Renal cortical epithelial cell (primary cell): ENCODE results near the gene SCAMP3. TPM values are rescaled to one million over a fixed set of nuclear protein-coding genes. Genes with fewer than 3 reads are reported as not detected.
"Not testable (repeated sequence)": the region's sequence is repeated elsewhere in the genome, so short reads cannot be mapped to it uniquely, and the experiment has no call there.

Experiments
- DNase-seq: peaks from one replicate; pipeline ENCODE4 v3.0.0-alpha.2; 2011; ENCODE audit warnings: low read depth
- total RNA-seq: library from RNA; depleted of rRNA; stranded (reverse); fragments of >200 nt; gene quantifications from 2 replicates; pipeline ENCODE4 v1.2.3, GENCODE V29; 2014

Gene SCAMP3
- total RNA-seq, result 23.6 and 42.1 TPM in 2 replicates

DNA sequence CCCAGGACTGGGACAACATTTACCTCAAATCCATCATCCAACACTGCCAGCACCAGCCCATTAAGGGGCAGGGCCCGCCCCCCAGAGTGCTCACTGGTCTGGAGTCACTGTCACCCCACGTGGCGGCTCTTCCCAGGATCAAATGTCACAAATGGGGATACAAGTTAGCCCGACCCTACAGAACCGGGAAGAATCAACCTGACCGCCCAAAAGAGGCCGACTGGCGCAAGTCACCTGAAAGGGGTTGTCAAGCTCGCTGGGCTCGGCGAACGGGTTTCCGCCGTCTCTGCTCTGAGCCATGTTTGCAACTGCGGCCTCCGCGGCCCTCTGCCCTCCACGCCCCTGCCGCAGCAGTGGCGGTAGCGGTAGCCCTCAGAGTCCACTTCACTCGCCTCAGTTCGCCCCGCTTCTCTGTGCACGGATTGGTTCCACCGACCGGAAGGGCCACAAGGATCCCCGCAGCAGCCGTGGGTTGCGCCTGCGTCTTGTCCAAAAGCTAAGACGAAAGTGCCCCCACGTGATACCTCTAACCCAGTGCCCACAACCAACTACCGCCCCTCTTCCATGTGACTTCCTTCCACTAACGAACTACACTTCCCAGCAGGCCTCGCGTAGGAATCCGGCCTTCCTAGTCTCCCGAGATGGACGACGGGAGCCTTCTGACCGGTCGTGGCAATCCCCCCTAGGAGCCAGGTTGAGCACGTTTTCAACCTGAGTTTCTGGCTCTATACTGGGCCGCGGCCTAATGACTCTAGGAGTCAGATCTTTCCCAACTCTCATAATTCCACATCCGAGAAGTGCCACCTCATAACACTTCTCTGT lies at the start of gene SCAMP3:
Gene SCAMP3, minus strand, starts transcription at position 509 of the 822 bp plus-strand sequence. Its CDS starts 209 bp downstream, at position 300.
- DNase-seq, result peak; percentile 98

GRCh38 chr1:155309423-155310021 lies 47.4 kb upstream of the SCAMP3 start:
- peak; percentile 49 for DNase-seq

GRCh38 chr1:155308493-155309422 lies 46.6 kb upstream of the SCAMP3 start, which contains the start of gene FDPS:
FDPS (plus strand) TSS chr1:155308866; CDS start chr1:155309790, 924 bp downstream.
- peak; percentile 98 for DNase-seq

DNA sequence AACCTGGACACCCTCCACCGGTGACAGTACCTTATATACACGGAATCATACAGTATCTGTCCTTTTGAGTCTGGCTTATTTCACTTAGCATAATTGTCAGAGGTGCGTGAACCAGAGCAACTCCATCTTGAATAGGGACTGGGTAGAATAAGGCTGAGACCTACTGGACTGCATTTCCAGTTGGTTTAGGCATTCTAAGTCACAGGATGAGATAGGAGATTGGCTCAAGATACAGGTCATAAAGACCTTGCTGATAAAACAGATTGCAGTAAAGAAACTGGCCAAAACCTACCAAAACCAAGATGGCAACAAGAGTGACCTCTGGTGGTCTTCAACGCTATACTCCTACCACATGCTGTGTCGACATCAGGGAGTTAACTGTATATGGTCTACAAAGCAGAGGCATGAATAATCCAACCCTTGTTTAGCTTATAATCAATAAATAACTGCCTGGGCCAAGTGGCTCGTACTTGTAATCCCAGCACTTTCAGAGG lies 45.1 kb upstream of the SCAMP3 start:
- peak; percentile 56 for DNase-seq

DNA sequence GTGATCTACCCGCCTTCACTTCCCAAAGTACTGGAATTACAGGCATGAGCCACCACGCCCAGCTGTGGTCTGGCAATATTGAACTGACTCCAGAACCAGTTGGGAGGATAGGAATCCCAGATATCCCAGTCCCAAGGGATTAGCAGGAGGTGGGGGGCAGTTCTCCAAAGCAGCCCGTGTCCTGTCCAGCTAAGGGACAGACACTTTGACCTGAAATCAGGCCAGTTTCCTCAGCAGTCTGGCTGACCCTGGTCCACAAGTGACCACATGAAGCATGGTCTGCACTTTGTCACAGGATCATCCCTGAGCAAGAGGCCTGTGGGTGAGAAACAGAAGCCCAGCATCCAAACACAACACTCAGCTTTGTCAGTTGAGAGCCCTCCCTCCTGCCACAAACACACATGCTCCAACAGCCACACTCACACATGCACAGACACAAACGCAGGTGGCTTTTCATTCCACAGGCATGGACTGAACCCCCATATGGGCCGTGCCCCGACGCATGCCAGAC lies 43.8 kb upstream of the SCAMP3 start:
- DNase-seq, result no peak

- DNase-seq, result peak; percentile 72
Measured at GRCh38 chr1:155304558-155305063, 42.5 kb upstream of the SCAMP3 start.

- no peak for DNase-seq
Measured at GRCh38 chr1:155301342-155301841, 39.2 kb upstream of the SCAMP3 start, which contains the start of gene PKLR. PKLR (minus strand) TSS chr1:155301438; CDS start chr1:155301395, 43 bp downstream.

- no peak for DNase-seq
Measured at GRCh38 chr1:155300553-155301329, 38.6 kb upstream of the SCAMP3 start.

- DNase-seq, result no peak
Measured at GRCh38 chr1:155300024-155300423, 37.9 kb upstream of the SCAMP3 start.

GRCh38 chr1:155297384-155297783 lies 35.2 kb upstream of the SCAMP3 start:
- no peak for DNase-seq

DNA sequence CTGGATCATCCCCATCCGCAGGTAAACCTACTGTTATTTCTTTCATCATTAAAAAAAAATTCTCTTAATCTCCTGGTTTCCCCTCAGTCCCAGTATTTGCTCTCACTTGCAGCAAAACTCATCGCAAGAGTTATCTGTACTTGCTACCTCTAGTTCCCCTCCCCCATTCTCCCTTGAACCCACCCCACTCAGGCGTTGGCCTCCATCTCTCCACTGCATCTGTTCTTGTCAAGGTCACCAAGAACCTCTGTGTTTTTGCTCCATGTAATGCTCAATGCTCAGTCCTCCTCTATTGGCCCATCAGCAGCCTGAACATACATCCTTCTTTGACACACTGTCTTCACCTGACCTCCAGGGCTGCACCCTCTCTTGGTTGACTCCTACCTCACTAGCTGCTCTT lies 34.5 kb upstream of the SCAMP3 start:
- DNase-seq, result no peak

DNA sequence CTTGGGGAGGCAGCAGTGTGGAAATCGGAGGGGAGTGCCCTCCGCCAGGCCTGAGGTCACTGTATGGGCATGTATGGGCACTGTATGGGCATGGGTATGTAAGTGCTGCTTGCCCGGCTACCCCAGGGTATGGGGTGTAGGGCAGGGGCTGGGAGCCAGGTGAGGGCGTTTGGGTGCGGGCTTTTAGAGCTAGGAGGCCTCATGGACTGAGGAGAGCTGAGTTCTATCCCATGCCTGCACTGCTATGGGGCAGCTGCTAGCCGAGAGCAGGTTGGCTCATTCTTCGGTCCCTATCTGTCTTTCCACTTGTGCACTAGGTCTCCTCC lies 33.7 kb upstream of the SCAMP3 start:
- no peak for DNase-seq

DNA sequence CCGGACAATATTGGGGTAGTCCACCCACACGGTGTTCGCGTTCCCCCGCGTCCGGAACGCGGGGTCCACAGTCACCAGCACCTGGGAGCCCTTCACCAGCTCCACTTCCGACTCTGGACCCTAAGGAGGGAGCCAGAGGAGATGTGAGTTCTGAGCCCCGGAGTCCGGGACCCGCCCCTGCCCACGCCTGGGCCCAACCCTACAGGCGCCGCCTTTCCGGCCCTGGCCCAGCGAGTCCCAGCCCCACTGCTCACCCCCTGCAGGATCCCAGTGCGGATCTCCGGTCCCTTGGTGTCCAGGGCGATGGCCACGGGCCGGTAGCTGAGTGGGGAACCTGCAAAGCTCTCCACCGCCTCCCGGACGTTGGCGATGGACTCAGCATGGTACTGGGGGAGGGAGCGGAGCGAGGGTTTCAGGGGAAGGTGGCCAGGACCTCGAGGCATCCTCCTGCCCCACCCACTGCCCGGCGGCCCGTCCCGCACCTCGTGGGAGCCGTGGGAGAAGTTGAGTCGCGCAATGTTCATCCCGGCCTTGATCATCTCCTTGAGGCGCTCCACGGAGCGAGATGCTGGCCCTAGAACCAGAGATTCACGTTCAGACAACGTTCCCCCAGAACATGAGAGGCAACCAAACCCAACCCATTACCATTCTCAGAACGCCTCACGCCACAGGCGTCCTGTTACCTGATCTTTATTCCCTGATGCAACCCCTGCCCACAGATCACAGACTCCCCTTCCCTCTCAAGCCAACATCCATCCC lies 33.2 kb upstream of the SCAMP3 start:
- no peak for DNase-seq

DNA sequence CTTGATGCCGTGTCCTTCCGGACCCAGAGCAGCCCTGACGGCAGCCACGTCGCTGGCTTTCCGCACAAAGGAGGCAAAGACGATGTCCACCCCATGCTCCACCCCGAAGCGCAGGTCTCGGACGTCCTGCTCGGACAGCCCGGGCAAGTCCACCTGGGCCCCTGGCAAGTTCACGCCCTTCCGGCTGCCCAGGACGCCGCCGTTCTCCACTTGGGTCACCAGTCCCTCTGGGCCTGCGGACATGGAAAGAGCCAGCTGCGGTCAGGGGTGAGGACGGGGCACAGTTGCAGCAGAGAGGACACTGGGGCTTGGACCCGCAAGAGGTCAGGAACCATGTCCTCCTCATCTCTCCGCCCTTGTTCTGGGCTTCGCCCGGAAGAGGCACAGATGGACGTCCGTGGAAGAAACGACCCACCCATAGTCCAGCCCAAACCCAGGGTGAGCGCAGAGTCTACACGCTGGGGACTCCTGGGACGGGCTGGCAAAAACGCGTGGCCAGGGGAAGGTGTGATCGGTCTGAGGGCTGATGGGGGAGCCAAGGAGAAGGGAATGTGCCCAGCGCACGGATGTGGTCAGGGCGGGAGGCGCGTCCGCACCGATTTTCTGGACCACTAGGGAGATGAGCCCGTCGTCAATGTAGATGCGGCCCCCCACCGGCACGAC lies 32.5 kb upstream of the SCAMP3 start:
- no peak for DNase-seq

- DNase-seq, result no peak
Measured at GRCh38 chr1:155293086-155293749, 31.1 kb upstream of the SCAMP3 start.

- not testable (repeated sequence) for DNase-seq
Measured at GRCh38 chr1:155291006-155291405, 28.8 kb upstream of the SCAMP3 start.

DNA sequence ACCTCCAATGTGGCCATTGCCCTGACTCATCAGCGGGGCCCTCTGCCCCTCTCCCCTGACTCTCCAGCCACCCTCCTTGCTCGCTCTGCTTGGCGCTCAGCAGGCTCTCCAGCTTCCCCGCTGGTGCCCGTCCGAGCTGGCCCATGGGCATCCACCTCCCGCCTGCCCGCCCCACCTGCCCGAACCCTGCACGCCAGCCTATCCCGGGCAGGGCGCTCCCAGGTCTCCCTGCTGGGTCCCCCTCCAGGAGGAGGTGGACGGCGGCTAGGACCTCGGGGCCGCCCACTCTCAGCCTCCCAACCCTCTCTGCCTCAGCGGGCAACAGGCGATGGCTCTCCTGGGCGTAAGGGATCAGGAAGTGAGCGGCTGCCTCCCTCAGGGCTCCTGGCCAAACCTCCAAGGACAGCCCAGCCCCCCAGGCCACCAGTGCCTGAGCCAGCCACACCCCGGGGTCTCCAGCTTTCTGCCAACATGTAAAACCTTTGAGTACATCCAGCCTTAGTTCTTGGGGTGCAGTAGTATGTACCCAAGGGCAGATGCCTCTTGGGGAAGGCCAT lies 25.9 kb upstream of the SCAMP3 start:
- DNase-seq, result no peak

DNA sequence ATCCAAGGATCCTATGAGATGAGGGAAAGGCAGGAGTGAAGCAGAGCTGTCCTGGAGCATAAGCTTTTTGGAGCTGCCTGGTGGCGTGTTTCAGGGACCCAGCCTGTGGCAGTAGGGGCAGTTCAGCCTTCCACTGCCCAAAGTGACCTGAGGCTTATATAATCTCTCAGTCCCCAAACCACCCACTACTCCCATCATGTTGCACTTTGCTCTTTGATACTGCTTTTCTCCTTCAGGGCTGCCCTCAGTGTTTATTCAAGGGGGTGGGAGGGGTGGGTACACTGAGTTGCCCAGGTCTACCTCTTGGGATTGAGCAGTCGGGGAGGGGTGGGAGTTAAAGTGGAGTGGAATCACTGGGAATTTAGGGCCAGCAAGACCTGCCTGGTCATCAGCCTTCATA lies 24.4 kb upstream of the SCAMP3 start:
- no peak for DNase-seq
